AG04450 (cell line): ENCODE results near the gene SLC51A. TPM values are rescaled to one million over a fixed set of nuclear protein-coding genes. Genes with fewer than 3 reads are reported as not detected.

Experiments used
- polyA plus RNA-seq: library from polyadenylated mRNA; depleted of rRNA; stranded (reverse); fragments of >200 nt; gene quantifications from 2 replicates; pipeline ENCODE4 v1.2.3, GENCODE V29; 2011; rRNA removed
- small RNA-seq: library from RNA; depleted of rRNA; stranded (forward); fragments of <200 nt; gene quantifications from one replicate; pipeline ENCODE3, GENCODE V24; 2012; ENCODE audit warnings: low read depth; ENCODE audit not compliant: insufficient read length

The SLC51A gene
- polyA plus RNA-seq, 1 experiment, result not detected

Small RNA genes within 50 kb of the gene (small RNA-seq; reads per million reads assigned to genes)
- not detected for gene RF00019

Other genes with a start within 250 kb of the SLC51A start
- 121 and 155 TPM in 2 replicates for gene TFRC, start 134.4 kb upstream of the SLC51A start, polyA plus RNA-seq
- gene ZDHHC19, start 5.1 kb upstream of the SLC51A start, polyA plus RNA-seq, result not detected in 2 replicates
- gene PCYT1A, start 71.2 kb downstream of the SLC51A start, polyA plus RNA-seq, result 71.4 and 76.6 TPM in 2 replicates
- gene DYNLT2B, start 101.7 kb downstream of the SLC51A start, polyA plus RNA-seq, result 7.9 and 9.8 TPM in 2 replicates
- gene TM4SF19, start 121.9 kb downstream of the SLC51A start, polyA plus RNA-seq, result not detected in 2 replicates
- gene UBXN7, start 215.9 kb downstream of the SLC51A start, polyA plus RNA-seq, result 20.6 and 28.6 TPM in 2 replicates